HG03457 (cell line): ENCODE data around the gene GSE1.

Experiments used
- ATAC-seq: cut with Tn5 transposase; IDR thresholded peaks from one replicate; pipeline ENCODE4 v1.9.1; 2021; ENCODE audit warnings: moderate number of reproducible peaks; ENCODE audit not compliant: unreplicated experiment

Gene GSE1

DNA sequence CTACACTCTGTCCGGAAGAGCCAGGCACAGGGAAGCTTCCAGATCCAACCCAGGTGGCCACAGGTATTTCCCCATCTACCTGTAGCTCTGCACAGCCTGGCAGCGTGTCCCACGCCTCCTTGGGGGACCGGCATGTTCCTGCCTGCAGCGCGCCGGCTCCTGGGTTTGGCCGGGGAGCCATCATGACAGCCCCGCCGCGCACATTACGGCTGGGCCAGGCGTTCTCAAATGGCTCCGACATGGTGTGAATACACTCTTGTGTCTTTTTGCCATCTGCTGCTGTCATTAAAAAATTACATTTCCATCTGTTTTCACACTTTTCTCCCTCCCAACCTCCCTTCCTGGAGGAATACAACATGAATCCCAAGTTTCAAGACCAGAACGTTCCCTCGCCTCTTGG is 83.7 kb downstream of the GSE1 start:
- no peak for ATAC-seq

DNA sequence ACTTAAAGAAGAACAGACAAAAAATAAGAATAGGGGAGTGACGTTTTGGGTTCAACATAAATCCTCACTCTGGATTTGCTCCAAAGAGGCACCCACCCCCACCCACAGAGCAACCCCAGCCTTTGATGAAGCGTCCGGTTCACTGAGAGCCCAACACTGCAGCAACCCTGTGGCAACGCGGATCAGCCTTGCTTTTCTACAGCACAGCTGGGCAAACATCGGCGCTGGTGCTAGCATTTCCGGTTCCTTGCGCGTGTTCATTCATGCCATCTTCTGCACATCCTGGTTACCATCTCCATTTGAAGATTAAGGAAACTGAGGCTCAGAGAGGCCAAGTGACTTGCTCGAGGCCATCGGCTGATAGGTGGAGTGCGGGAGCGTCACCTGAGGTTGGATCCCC is 84.3 kb downstream of the GSE1 start:
- ATAC-seq = no peak

GRCh38 chr16:85698459-85698891 is 85.4 kb downstream of the GSE1 start:
- ATAC-seq = no peak

- no peak for ATAC-seq
Measured at GRCh38 chr16:85698935-85699558, 85.9 kb downstream of the GSE1 start.

GRCh38 chr16:85699628-85700027 is 86.5 kb downstream of the GSE1 start:
- no peak for ATAC-seq

DNA sequence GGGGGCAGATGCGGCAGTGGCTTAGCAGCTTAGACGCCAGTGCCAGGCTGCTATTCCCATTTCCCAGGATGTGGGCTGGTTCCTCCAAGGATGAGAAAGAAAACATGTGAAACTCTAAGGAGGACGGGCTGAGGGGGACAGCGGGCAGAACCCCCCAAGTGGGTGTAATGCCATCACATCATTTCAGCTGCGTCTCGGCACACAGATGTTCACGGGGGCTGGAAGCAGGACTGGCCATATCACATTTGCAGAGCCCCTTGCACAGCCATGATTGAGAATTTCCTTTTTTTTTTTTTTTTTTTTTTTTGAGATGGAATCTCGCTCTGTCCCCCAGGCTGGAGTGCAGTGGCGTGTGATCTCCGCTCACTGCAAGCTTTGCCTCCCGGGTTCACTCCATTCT is 90.9 kb downstream of the GSE1 start:
- no peak for ATAC-seq

DNA sequence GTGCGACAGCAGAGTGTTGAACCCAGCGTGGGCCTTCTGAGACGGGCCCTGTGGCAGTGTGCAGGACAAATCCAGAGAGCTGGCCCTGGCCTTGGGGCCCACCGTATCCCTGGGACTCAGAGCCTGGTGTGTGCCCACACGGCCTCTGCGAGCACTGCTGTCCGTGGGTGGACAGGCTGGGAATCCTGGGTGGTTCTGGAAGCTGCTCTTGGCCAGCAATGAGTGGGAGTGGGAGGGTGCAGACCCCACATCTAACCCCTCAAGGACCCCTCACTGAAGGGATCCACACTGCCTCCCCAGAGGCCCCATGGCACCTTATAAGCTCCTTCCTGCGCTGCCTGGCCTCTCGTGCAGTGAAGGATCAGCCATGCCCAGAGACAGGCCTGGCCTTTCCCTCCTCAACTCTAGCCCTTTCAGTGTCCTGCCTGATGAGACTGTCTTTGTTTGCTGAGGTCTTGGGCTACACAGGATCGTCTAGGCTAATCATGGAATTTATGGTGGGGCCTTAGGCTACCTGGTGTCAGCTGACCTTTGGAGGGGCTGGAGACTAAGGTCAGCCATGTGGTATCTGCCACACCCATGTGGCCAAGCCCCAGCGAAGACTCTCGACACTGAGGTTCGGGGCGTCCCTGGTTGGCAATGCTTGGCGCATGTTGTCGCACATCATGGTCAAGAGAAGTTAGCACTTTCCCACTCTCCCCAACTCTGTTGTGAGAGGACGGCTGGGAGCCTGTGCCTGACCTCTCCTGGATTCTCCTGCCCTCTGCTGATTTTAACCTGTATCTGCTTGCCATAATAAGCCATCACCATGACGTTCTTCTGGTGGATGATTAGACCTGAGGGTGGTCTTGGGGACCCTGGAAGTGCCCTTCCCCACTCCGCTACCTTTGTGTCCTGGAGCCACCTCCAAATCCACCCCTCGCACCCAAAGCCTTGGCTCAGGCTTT is 92.1 kb downstream of the GSE1 start:
- no peak for ATAC-seq

DNA sequence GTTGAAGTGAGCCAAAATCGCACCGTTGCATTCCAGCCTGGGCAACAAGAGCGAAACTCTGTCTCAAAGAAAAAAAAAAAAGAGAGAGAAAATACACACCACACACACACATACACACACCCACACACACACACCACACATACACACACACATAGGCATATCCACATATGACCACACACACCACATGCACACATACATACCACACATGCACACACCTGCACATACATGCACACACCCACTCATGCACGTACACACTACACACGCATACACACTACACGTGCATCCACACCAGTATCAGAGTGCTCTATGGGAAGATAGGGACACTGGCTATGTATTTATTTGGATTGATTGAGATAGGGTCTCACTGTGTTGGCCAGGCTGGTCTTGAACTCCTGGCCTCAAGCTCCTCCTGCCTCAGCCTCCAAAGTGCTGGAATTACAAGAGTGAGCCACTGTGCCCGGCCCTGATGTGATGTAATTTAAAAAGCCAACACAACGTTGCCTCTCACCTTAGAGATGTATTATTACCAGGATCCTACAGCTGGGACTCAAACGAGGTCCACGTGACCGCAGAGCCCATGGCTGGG is 93.4 kb downstream of the GSE1 start:
- ATAC-seq = no peak

- no peak for ATAC-seq
Measured at GRCh38 chr16:85707528-85708095, 94.5 kb downstream of the GSE1 start.

DNA sequence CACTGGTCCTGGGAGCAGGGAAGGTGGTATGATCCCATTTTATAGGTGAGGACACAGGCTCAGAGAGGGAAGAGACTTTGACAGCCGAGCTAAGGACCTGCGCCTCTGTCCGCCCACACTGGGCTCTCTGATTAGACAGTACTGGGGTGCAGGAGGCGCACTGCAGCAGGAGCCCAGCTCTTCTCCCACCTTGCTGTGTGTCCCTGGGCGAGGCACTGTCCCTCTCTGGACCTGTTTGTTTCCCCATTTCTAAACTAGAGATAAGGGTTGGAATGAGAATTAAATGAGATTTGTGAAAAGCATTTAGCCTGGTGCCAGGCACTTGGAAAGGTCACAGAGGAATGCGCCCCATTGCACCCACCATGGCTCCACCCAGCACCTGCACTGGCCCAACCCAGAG is 95.2 kb downstream of the GSE1 start:
- ATAC-seq = no peak

GRCh38 chr16:85709766-85710585 is 96.9 kb downstream of the GSE1 start:
- ATAC-seq = no peak

- no peak for ATAC-seq
Measured at GRCh38 chr16:85710732-85711131, 97.6 kb downstream of the GSE1 start.

DNA sequence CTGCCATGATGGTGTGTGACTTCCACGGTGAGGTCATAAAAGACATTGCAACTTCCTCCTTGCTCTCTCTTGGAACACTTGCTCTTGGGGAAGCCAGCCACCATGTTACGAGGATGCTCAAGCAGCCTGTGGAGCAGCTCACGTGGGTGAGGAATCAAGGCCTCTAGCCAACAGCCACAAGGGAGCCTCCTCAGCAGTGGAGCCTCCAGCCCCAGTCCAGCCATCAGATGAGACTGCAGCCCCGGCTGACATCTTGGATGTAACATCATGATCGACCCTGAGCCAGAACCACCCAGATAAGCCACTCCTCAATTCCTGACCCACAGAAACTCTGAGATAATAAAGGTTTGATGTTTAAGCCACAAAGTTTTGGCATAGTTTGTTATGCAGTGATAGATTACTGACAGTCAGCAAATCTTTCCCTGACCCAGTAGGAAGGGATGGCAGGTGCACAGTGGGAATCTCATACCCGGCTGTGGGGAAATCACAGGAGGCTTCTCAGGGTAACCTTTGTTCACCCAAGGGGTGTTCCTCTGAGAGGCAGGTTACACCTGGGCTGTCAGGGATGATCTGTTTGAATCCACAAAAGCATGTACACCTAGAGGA is 99.0 kb downstream of the GSE1 start:
- ATAC-seq = no peak

- no peak for ATAC-seq
Measured at GRCh38 chr16:85712801-85713200, 99.7 kb downstream of the GSE1 start.

DNA sequence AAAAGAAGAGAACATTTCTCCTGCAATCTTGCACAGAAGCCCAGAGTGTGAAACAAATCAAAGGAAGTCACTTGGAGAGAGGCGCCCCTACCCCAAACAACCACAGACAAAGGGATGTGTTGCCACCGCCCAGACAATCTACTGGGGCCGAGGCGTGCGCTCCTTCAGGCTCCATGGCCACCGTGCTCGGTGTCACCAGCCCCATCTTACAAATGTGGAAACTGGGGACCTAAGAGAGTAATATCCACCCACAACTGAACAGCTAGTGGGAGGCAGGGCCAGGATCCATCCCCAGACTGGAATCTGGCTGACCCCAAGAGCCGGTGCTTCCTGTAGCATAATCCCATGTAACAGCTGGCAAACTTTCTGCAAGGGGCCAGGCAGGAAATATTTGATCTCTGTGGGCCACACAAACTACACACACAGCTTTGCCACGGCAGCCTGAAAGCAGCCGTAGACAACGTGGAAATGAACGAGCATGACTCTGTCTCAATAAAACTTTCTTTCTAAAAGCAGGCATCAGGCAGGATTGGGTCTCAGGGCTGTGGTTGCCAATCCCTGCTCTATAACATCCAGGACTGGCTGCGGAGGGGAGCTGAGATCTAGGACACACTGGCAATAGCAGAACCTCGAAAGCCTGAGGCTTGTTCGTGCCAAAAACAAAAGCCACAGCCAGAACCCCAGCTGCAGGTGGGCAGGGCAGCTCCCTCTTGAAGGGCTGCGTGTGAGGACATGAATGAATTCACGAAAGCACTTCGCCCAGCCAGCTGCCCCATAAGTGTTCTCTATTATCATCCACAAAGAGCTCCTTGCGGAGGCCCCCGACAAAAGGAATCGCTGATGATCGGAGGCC is 102.3 kb downstream of the GSE1 start:
- no peak for ATAC-seq

GRCh38 chr16:85716022-85716679 is 103.0 kb downstream of the GSE1 start:
- ATAC-seq = no peak

DNA sequence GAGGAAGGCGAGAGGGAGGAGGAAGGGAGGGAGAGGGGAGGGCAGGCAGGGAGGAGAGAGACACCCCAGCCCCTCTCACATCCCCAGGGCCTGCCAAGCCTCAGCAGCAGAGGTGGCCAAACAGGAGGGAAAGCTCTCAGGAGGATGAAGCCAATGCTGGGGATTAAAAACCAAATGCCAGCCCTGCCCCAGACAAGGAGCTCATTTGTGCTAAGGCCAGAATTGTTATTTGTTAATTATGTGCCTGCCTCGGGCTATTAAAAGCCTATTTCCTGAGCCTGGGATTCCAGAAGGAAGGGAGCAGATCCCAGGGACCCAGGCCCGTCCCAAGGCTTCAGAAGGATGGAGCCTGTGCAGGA is 103.5 kb downstream of the GSE1 start:
- ATAC-seq = no peak

- no peak for ATAC-seq
Measured at GRCh38 chr16:85717393-85718152, 104.5 kb downstream of the GSE1 start.
